ENCODE results near the gene ATP11B.

Gene ATP11B

GRCh38 chr3:182905623-182906022 is 112.3 kb downstream of the ATP11B start:
- TF ChIP-seq RAD21 (IDR thresholded peaks at IDR 0.05; ENCODE audit: low read depth): no peak
- TF ChIP-seq CREB1 (IDR thresholded peaks at IDR 0.05; ENCODE audit: low read depth): no peak
- TF ChIP-seq FOXM1 (IDR thresholded peaks at IDR 0.05; ENCODE audit: borderline replicate concordance, low read depth): no peak
- no peak for TF ChIP-seq TCF12 (IDR thresholded peaks at IDR 0.05; ENCODE audit: low read depth)
- TF ChIP-seq CEBPB (IDR thresholded peaks at IDR 0.05): no peak
- no peak for TF ChIP-seq EP300 (IDR thresholded peaks at IDR 0.05; ENCODE audit: borderline replicate concordance)
- no peak for TF ChIP-seq USF1 (IDR thresholded peaks at IDR 0.05)
- TF ChIP-seq, protein P1, sequence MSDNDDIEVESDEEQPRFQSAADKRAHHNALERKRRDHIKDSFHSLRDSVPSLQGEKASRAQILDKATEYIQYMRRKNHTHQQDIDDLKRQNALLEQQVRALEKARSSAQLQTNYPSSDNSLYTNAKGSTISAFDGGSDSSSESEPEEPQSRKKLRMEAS (IDR thresholded peaks at IDR 0.05): no peak
- TF ChIP-seq NFIC (IDR thresholded peaks at IDR 0.05): no peak
- TF ChIP-seq TEAD4 (IDR thresholded peaks at IDR 0.05): no peak
- TF ChIP-seq EGR1 (IDR thresholded peaks at IDR 0.05): no peak
- TF ChIP-seq YY1 (IDR thresholded peaks at IDR 0.05; ENCODE audit: low read depth): no peak
- no peak for TF ChIP-seq ZBTB7A (IDR thresholded peaks at IDR 0.05; ENCODE audit: low read depth)
- TF ChIP-seq REST (IDR thresholded peaks at IDR 0.05; ENCODE audit: low read depth): no peak
- no peak for TF ChIP-seq TAF1 (IDR thresholded peaks at IDR 0.05; ENCODE audit: low read depth)

DNA sequence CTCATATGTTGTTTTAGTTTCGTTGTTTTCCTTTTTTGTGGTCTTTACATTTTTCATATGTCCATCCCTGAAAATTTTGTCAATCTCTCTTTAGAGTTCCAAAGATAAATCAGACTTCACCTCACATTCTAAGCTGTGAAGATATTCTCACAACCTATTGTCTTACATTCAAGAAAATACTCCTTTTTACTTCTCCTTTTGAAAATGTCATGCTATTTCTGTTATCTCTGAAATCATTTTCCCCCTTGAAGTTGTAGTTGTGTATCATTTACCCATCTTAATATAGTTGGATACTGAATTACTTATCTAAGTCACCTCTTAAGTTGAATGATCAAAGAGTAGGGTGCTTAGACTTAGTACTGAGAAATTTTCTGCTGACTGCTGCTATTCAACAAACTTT is 112.7 kb downstream of the ATP11B start:
- no peak for TF ChIP-seq TAF1 (IDR thresholded peaks at IDR 0.05; ENCODE audit: low read depth)
- no peak for TF ChIP-seq YY1 (IDR thresholded peaks at IDR 0.05; ENCODE audit: low read depth)
- TF ChIP-seq REST (IDR thresholded peaks at IDR 0.05; ENCODE audit: low read depth): no peak
- TF ChIP-seq TCF12 (IDR thresholded peaks at IDR 0.05; ENCODE audit: low read depth): no peak
- TF ChIP-seq EP300 (IDR thresholded peaks at IDR 0.05; ENCODE audit: borderline replicate concordance): no peak
- TF ChIP-seq ZBTB7A (IDR thresholded peaks at IDR 0.05; ENCODE audit: low read depth): no peak
- no peak for TF ChIP-seq USF1 (IDR thresholded peaks at IDR 0.05)
- no peak for TF ChIP-seq FOXM1 (IDR thresholded peaks at IDR 0.05; ENCODE audit: borderline replicate concordance, low read depth)
- TF ChIP-seq CREB1 (IDR thresholded peaks at IDR 0.05; ENCODE audit: low read depth): no peak

GRCh38 chr3:182908471-182908870 is 115.2 kb downstream of the ATP11B start:
- no peak for TF ChIP-seq RAD21 (IDR thresholded peaks at IDR 0.05; ENCODE audit: low read depth)
- no peak for TF ChIP-seq TCF12 (IDR thresholded peaks at IDR 0.05; ENCODE audit: low read depth)
- no peak for TF ChIP-seq USF1 (IDR thresholded peaks at IDR 0.05)

GRCh38 chr3:182909318-182910040 is 116.2 kb downstream of the ATP11B start:
- TF ChIP-seq CREB1 (IDR thresholded peaks at IDR 0.05; ENCODE audit: low read depth): no peak
- peak; percentile 53; the same call in 1 of the 2 replicates for TF ChIP-seq RAD21 (IDR thresholded peaks at IDR 0.05; ENCODE audit: low read depth)

GRCh38 chr3:182910936-182911781 is 117.9 kb downstream of the ATP11B start:
- TF ChIP-seq YY1 (IDR thresholded peaks at IDR 0.05; ENCODE audit: low read depth) (no peak), ZBTB7A (IDR thresholded peaks at IDR 0.05; ENCODE audit: low read depth) (no peak), TAF1 (IDR thresholded peaks at IDR 0.05; ENCODE audit: low read depth) (no peak), USF1 (IDR thresholded peaks at IDR 0.05) (no peak), REST (IDR thresholded peaks at IDR 0.05; ENCODE audit: low read depth) (no peak), FOXM1 (IDR thresholded peaks at IDR 0.05; ENCODE audit: borderline replicate concordance, low read depth) (no peak), EGR1 (IDR thresholded peaks at IDR 0.05) (no peak), EP300 (IDR thresholded peaks at IDR 0.05; ENCODE audit: borderline replicate concordance) (no peak), RAD21 (IDR thresholded peaks at IDR 0.05; ENCODE audit: low read depth) (no peak), NFIC (IDR thresholded peaks at IDR 0.05) (no peak), CREB1 (IDR thresholded peaks at IDR 0.05; ENCODE audit: low read depth) (no peak), TCF12 (IDR thresholded peaks at IDR 0.05; ENCODE audit: low read depth) (no peak), CEBPB (IDR thresholded peaks at IDR 0.05) (no peak), TEAD4 (IDR thresholded peaks at IDR 0.05) (no peak)
- TF ChIP-seq, protein P1 (IDR thresholded peaks at IDR 0.05): no peak
